NCI-H524 treated with DMSO at 0.1 percent for 48 hours (cell line): ENCODE data around the gene NSMF.

Experiments
- DNase-seq: peaks from one replicate; lab custom pipeline; 2025; lab: John Stamatoyannopoulos, UW

The NSMF gene

DNA sequence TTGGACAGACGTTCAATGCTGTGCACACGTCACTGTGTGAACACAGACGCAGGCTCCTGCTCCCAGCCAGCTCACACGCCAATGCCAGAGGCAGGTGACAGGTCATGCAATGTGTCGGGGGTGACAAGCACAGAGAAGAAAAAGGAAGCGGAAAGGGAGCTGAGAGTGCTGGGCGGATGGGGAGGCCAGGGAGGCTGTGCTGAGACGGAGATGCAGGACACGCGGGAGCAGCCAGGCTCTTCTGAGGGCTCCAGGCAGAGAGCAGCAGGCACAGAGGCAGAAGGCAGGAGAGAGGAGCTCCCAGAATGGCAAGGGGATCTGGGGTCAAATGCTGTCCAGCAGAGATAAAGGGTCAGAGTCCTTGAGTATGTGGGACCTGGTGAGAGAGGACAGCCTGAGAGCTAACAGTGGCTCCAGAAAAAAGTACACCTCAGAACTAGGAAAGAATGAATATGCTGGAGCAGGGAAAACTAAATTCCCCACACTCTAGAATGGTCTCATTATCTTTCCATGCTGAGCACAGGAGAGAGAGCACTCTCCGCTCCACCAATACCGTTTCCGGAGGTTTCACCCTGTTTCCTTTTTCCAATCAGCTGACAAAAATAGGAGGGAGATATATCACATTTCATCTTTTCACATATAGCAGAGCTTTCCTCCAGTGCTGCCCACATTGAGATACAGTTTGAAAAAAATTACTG lies 32.8 kb upstream of the NSMF start:
- DNase-seq: no peak

- no peak for DNase-seq
These were observed 31.5 kb upstream of the NSMF start for GRCh38 chr9:137490532-137491186.

DNA sequence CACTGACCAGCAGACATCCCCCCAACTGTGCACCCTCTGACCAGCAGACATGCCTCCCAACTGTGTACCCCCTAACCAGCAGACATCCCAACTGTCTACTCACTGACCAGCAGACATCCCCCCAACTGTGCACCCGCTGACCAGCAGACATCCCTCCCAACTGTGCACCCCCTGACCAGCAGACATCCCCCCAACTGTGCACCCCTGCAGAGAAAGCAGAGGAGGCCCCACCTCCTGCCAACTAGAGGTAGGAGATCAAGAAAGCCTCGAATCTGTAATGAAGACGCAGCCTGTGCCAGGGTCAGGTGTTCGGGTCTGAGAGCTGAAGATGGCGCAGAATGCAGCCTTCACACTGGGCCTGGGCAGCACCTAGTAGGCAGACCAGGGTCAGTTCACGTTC lies 29.8 kb upstream of the NSMF start:
- no peak for DNase-seq

- peak; percentile 79 for DNase-seq
These were observed 29.2 kb upstream of the NSMF start for GRCh38 chr9:137488327-137488653.

DNA sequence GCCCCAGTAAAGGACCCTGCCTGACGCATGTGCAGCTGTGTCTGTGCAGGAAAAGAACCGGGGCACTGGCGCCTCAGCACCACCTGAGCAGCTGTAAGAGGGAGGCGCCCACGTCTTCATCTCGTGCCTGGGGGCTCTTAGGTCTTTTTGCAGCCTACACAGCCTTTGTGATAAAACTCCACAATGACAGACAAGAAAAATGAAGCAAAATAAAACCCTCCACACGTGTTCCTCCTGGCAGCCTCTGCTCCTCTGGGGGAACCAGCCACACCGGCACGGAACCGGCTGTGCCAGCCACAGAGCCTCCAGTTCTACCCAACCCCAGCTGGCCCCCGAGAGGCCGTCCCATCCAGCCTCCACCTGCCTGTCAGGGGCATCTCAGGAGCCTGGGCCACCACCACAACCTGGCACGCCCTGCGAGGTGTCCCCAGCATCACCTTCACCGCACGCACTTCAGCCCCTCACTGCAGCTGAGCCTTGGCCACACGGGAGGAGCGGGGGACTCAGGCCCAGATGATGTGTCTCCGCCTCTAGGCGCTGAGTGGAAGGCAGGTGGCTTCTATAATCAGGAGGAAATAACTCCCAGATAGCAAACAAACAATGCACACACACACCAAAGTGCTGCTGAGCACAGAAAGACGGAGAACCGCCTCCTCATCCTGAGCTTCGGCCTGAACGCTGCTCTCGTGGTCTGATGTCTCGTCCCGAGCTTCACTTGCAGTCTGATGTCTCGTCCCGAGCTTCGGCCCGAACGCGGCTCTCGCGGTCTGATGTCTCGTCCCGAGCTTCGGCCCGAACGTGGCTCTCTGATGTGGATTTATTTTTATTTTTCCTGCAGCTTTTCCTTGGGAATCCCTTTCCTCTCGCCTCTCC lies 28.6 kb upstream of the NSMF start:
- DNase-seq: no peak

DNA sequence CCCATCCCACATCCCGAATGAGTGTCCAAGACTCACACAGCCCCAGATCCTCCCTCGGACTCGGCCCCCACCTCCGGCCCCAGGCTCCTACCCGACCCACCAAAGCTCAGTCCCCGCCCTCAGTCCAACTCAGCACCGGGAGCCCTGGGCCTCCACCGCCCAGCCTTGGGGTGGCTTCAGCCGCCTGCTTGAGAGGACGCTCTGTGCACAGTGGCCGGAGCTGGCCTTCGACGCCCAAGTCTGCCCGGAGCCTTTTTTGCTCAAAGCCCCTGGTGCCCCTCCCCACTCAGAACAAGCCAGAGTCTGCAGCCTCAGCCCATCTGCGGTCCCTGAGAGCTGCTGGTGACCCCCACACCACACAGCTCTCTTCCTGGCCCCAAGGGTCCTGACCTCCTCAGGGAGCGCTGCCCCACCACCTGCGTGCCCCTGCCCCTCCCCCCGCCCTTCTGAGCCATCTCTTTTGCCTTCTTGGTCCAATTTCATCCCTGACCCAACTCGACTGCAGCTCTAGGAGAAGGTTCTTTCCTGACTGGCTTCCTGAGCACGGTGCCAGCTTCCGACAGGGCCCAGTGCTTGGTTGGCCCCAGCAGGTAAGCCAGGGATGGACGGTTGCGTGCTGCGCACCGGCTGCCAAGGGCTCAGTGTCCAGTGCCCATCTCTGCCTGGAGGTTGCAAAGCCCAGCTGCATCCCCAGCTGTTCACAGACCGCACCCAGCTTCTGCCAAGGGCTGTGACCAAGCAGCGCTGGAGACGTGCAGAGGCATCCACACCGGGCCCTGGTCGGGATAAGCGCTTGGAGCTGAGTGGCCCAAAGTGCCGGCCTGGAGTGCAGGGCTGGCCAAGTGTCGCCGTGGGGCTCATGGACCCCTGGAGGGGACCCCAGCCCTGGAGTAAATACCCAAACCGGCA lies 27.7 kb upstream of the NSMF start:
- DNase-seq: no peak

DNA sequence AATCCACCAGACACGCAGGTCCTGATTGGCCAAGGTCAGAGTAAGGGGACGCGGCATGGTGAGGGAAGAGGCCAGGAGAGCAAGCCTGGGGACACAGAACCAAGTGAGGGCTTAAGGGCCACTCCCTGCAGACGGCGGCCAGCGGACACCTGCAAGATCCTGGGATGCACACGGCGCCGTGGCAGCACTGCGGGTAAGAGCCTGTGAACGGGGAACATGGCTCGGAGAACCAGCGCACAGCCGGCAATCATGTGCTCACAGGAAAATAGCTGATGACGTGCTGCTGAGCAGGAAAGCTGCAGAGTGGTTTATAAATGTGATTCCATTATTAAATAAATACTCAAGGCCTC lies 27.0 kb upstream of the NSMF start:
- DNase-seq: no peak

DNA sequence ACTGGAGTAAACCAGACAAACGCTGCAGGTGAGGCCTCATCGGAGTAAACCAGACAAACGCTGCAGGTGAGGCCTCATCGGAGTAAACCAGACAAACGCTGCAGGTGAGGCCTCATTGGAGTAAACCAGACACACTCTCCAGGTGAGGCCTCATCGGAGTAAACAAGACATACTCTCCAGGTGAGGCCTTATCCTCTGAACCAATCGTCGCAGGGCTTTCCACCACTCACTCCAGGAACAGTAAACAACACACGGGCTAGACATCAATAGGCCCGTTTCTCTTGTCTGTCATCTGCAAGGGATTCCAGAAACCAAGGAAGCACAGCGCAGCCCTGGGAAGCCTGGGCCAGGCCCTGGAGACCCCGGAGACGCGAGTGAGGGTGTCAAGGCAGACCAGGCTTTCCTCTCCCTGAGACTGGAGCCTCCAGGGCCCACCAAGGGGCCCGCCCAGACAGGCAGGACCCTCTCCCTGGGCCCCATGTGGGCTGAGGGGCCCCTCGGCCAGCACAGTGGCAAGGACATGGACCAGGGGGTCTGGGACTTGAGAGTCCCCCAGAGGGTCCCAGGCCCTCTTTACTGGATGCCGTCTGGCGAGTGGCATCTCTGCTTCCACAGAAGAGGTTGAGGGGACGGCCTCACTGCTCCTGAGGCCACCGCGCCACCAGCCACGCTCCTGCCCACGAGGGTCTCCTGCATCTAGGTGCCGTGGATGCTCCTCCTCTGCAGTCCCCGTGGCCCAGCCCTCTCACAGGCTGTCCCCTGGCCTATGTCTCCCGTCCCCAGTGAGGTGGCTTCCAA lies 26.4 kb upstream of the NSMF start:
- DNase-seq: no peak

GRCh38 chr9:137484551-137485315 lies 25.6 kb upstream of the NSMF start:
- DNase-seq: no peak

- DNase-seq: no peak
These were observed 23.1 kb upstream of the NSMF start for GRCh38 chr9:137482094-137482781.

- DNase-seq: no peak
These were observed 21.9 kb upstream of the NSMF start for GRCh38 chr9:137480686-137481683.

- DNase-seq: no peak
These were observed 21.0 kb upstream of the NSMF start for GRCh38 chr9:137479892-137480685.

DNA sequence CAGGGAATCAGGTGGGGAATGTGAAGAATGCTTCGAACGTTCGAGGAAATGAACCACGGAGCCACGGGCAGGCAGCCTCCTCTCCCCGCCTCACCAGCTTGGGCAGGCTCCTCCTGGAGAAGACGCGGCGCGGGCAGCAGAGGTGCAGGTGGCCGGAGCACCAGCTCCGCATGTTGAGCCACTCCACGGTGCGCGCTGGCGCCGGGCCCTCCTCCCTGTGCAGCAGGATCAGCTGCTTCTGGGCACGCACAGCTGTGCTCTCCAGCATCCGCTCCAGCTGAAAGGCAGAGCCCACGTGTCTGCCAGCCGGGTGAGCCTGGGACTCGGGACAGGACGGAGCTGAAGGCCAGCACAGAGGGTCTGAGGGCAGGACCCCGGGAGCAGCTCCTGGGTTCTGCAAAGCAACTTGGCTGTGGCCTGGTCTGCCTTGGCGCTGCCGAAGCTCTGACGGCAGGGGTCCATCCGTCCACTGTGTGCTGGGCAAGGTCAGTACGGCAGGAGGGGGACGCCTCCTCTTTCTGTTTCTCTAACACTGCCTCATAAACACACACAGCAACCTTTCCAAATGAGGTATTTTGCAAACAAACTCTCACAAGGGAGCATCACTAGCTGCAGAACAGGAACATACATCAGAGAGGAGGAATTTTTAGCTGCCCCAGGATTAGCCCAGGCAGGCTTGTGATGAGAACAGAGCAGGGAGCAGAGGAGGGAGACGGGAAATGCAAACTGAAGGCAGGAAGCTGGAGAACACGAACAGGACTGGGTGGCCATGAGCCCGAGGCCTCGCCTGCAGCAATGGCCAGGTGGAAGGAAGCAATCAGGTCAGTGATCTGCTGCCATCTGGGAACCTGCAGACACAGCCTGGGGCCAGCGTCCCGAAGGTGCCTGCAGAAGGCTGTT lies 20.1 kb upstream of the NSMF start:
- DNase-seq: peak; percentile 44

DNA sequence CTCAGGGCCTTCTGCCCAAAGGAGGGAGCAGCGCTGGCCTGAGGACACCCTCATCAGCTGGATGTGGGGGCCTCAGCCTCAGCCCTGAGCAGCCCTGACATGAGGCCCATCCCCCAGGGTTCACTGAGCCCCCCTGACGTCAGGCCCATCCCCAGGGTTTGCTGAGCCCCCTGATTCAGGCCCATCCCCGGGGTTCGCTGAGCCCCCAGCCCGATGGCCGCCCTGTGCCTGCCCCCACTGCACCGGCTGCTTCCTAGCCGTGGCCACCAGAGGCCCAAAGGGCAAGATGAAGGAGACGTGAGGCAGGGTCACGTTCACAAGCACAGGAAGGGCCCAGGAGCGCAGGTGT lies 19.5 kb upstream of the NSMF start:
- no peak for DNase-seq

- DNase-seq: no peak
These were observed 18.9 kb upstream of the NSMF start for GRCh38 chr9:137477778-137478612.

DNA sequence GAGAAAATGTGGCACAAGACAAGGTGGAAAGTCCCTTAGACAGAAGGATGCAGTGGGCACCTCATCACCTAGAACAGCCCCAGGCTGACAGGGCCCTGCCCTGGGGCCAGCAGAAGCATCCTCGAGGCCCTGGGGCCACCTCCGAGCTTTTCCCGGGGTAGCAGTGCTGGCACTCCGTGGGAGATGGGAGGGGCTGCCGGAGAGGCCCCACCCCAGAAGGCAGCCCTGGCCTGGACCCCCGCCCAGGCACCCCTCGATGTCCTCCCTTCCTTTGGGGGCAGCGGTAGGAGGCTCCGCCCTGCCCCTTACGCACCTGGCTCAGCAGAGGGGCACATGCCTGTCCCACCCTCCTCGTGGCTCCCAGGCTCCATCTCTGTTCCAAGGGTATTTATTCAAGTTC lies 17.7 kb upstream of the NSMF start:
- DNase-seq: no peak
